ENCODE measurements around the gene TMEM72. TPM values are rescaled to one million over a fixed set of nuclear protein-coding genes. Genes with fewer than 3 reads are reported as not detected.
A peak's percentile ranks its signal among the peaks of the same experiment; 100 is the strongest.

Gene TMEM72
- total RNA-seq, 6 donors from 2014 or later, result 0.06 TPM; not detected in 5

DNA sequence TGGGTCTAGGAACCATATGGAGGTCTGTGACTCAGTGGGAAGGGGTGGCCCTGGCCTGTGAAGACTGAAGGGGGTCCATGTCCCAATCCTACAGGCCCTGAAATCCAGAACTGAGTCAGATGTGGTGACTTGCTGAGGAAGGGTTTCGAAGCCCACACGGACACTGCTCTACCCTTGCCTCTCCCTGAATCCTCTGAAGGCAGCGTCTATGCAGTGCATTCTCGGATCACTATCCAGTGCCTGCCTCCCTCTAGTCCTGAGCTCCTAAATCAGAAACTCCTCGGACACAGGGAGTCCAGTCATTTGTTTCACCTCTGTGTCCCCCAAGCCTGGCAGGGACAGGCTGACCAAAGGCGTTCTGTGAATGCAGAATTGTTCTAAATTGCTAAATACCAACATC lies 25.4 kb upstream of the TMEM72 start:
- H3K4me1 ChIP-seq, result no peaks in the 10 kb centered on the region
- no peak overlapping the region for H3K27ac ChIP-seq
- no peak for TF ChIP-seq EP300 (IDR thresholded peaks at IDR 0.05)
- TF ChIP-seq, protein P1, sequence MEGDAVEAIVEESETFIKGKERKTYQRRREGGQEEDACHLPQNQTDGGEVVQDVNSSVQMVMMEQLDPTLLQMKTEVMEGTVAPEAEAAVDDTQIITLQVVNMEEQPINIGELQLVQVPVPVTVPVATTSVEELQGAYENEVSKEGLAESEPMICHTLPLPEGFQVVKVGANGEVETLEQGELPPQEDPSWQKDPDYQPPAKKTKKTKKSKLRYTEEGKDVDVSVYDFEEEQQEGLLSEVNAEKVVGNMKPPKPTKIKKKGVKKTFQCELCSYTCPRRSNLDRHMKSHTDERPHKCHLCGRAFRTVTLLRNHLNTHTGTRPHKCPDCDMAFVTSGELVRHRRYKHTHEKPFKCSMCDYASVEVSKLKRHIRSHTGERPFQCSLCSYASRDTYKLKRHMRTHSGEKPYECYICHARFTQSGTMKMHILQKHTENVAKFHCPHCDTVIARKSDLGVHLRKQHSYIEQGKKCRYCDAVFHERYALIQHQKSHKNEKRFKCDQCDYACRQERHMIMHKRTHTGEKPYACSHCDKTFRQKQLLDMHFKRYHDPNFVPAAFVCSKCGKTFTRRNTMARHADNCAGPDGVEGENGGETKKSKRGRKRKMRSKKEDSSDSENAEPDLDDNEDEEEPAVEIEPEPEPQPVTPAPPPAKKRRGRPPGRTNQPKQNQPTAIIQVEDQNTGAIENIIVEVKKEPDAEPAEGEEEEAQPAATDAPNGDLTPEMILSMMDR (IDR thresholded peaks at IDR 0.05), result no peak
- no peak for TF ChIP-seq POLR2AphosphoS5 (IDR thresholded peaks at IDR 0.05)
- no peak for TF ChIP-seq POLR2A (IDR thresholded peaks at IDR 0.05)
- no peak for DNase-seq
- no peak overlapping the region for H3K4me3 ChIP-seq
- no peaks in the 10 kb centered on the region for H3K36me3 ChIP-seq
- H3K9me3 ChIP-seq, result no peaks in the 10 kb centered on the region
- H3K27me3 ChIP-seq, result no peaks in the 10 kb centered on the region
- ATAC-seq (ENCODE audit: low FRiP score in 2 of 2), result no peak
- 87 to 90% methylated on average over 4 to 6 of the region's 6 CpGs for WGBS, 2 donors

DNA sequence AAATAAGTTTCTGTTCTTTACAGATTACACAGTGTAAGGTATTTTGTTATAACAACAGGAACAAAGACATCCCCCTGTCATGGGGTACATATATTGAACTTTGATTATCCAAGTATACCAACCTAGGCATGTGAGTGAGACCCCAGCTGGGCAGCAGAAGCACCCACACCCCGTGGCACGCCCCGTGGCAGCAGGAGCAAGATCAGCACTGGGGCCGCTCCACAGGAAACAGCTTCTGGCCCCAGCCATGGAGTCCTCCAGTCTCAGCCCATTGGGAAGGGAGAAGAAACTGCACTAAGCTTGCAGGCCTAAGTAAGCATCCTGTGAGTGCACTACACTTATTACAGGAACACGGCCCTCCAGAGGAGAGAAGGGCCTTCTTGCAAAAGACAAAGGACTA lies 24.2 kb upstream of the TMEM72 start:
- ATAC-seq (ENCODE audit: low FRiP score in 2 of 2) (no peak), DNase-seq (no peak)
- H3K36me3 ChIP-seq, result no peaks in the 10 kb centered on the region
- no peak overlapping the region for H3K27ac ChIP-seq
- TF ChIP-seq EP300 (IDR thresholded peaks at IDR 0.05), result no peak
- TF ChIP-seq, protein P1 (IDR thresholded peaks at IDR 0.05), result no peak
- TF ChIP-seq POLR2A (IDR thresholded peaks at IDR 0.05), result no peak
- no peaks in the 10 kb centered on the region for H3K9me3 ChIP-seq
- no peak overlapping the region for H3K4me3 ChIP-seq
- H3K27me3 ChIP-seq, result no peaks in the 10 kb centered on the region
- H3K4me1 ChIP-seq, result no peaks in the 10 kb centered on the region
- 93 to 95% methylated on average over 5 of the region's 5 CpGs for WGBS, 2 donors

DNA sequence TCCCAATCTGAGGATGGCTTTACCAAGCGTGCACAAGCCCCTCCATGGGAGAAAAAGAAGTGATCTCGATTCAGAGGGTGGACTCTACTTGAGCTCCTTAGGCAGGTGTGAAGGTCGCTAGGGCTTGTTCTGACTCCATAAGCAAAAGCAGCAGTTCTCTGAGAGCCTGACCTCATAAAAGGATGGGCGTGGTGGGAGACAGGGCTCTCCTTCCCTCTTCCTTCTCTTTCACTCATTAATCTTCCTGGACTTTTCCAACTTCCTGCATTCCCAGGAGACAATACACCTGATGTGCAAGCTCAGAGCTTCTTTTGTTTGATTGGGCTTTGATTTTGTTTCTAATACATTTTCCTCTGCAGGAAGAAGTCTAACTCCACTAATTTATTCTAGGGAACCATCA lies 22.3 kb upstream of the TMEM72 start:
- no peak overlapping the region for H3K4me3 ChIP-seq
- no peaks in the 10 kb centered on the region for H3K27me3 ChIP-seq
- WGBS, 2 donors, result 65 to 88% methylated on average over 4 of the region's 4 CpGs
- H3K9me3 ChIP-seq, result no peaks in the 10 kb centered on the region
- H3K4me1 ChIP-seq, result no peaks in the 10 kb centered on the region
- TF ChIP-seq EP300 (IDR thresholded peaks at IDR 0.05) (no peak), POLR2A (IDR thresholded peaks at IDR 0.05) (no peak), POLR2AphosphoS5 (IDR thresholded peaks at IDR 0.05) (no peak)
- TF ChIP-seq, protein P1 (IDR thresholded peaks at IDR 0.05), result no peak
- no peaks in the 10 kb centered on the region for H3K36me3 ChIP-seq
- DNase-seq (no peak), ATAC-seq (ENCODE audit: low FRiP score in 2 of 2) (no peak)
- H3K27ac ChIP-seq, result no peak overlapping the region

- WGBS, 2 donors, result 84 to 87% methylated on average over 1 of the region's 1 CpG
- H3K4me1 ChIP-seq, result no peaks in the 10 kb centered on the region
- H3K27me3 ChIP-seq, result no peaks in the 10 kb centered on the region
- no peak overlapping the region for H3K4me3 ChIP-seq
- DNase-seq (no peak), ATAC-seq (ENCODE audit: low FRiP score in 2 of 2) (no peak)
- TF ChIP-seq, protein P1 (IDR thresholded peaks at IDR 0.05), result no peak
- no peak for TF ChIP-seq POLR2A (IDR thresholded peaks at IDR 0.05)
- TF ChIP-seq POLR2AphosphoS5 (IDR thresholded peaks at IDR 0.05), result no peak
- TF ChIP-seq EP300 (IDR thresholded peaks at IDR 0.05), result no peak
- no peaks in the 10 kb centered on the region for H3K9me3 ChIP-seq
- H3K27ac ChIP-seq, result no peak overlapping the region
- H3K36me3 ChIP-seq, result no peaks in the 10 kb centered on the region
Measured at GRCh38 chr10:44889834-44890233, 21.3 kb upstream of the TMEM72 start.

- 86 to 89% methylated on average over 5 to 6 of the region's 6 CpGs for WGBS, 2 donors
Measured at GRCh38 chr10:44890696-44891563, 20.2 kb upstream of the TMEM72 start.

More at GRCh38 chr10:44890696-44891563, 20.2 kb upstream of the TMEM72 start:
- H3K4me1 ChIP-seq, result no peaks in the 10 kb centered on the region
- no peaks in the 10 kb centered on the region for H3K9me3 ChIP-seq
- DNase-seq (peak in 1 of 2 donors; percentile 15), ATAC-seq (ENCODE audit: low FRiP score in 2 of 2) (no peak)
- no peak for TF ChIP-seq EP300 (IDR thresholded peaks at IDR 0.05)
- TF ChIP-seq, protein P1 (IDR thresholded peaks at IDR 0.05), result no peak
- no peak for TF ChIP-seq POLR2AphosphoS5 (IDR thresholded peaks at IDR 0.05)
- TF ChIP-seq POLR2A (IDR thresholded peaks at IDR 0.05), result no peak
- H3K36me3 ChIP-seq, result no peaks in the 10 kb centered on the region
- no peaks in the 10 kb centered on the region for H3K27me3 ChIP-seq
- H3K27ac ChIP-seq, result no peak overlapping the region
- no peak overlapping the region for H3K4me3 ChIP-seq

All from upper lobe of left lung (tissue), 6 donors.